NOMO-1 treated with dmso at 0.1 percent for 144 hours (cell line): ENCODE measurements around the gene ITGB5.

Experiments
- DNase-seq: peaks from one replicate; lab custom pipeline; 2025; ENCODE audit not compliant: unreplicated experiment; lab: John Stamatoyannopoulos, UW

Gene ITGB5, protein sequence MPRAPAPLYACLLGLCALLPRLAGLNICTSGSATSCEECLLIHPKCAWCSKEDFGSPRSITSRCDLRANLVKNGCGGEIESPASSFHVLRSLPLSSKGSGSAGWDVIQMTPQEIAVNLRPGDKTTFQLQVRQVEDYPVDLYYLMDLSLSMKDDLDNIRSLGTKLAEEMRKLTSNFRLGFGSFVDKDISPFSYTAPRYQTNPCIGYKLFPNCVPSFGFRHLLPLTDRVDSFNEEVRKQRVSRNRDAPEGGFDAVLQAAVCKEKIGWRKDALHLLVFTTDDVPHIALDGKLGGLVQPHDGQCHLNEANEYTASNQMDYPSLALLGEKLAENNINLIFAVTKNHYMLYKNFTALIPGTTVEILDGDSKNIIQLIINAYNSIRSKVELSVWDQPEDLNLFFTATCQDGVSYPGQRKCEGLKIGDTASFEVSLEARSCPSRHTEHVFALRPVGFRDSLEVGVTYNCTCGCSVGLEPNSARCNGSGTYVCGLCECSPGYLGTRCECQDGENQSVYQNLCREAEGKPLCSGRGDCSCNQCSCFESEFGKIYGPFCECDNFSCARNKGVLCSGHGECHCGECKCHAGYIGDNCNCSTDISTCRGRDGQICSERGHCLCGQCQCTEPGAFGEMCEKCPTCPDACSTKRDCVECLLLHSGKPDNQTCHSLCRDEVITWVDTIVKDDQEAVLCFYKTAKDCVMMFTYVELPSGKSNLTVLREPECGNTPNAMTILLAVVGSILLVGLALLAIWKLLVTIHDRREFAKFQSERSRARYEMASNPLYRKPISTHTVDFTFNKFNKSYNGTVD

GRCh38 chr3:124887177-124887931, at the start of gene ITGB5:
ITGB5 (minus strand) TSS chr3:124887365; CDS start chr3:124887000, 365 bp downstream.
- peak; percentile 2 for DNase-seq

DNA sequence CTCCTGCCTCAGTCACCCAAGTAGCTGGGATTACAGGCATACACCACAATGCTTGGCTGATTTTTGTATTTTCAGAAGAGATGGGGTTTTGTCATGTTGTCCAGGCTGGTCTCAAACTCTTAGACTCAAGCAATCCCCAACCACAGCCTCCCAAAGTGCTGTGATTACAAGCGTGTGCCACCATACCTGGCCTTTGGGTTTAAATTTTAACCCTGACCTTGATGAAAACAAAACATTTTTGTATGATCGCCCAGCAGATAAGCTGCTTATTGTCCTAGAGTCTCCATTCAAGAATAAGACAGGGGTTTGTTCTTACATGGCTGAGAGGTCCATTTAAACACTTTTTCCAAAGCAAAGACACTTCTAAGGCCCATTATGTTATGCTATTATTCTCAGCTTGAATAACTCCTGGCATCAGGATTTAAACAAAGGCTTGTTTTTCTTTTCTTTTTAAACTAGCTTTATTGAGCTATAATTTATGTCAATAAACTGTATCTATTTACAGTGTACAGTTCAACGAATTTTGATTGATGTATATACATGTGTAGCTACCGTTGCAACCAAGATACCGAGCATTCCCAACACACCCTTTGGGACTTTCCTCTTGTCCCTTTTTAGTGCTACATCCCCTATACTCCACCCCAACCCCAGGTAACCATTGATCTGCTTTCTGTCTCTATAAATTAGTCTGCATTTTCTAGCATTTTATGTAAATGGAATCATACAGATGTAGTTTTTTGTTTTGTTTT, 48.8 kb upstream of the ITGB5 start:
- DNase-seq = no peak

- peak; percentile 24 for DNase-seq
Measured at GRCh38 chr3:124935264-124935663, 48.1 kb upstream of the ITGB5 start.

DNA sequence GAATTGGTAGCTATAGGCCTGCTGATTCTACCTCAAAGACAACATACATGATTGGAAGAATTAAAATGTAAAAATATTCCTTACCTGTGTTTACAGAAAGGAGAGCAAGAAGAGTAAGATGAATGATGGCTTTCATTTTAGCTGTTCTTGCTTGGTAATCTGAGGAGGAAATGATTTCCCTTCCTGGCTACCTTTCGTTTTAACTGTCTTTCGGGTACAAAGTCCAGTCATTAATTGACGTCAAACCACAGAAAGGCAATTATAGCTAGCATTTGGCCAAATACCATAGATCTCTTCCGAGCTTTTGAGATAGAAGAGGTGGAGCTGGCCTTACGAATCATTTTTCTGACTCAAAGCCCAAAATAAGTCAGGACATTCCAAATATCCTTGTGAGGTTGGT, 47.4 kb upstream of the ITGB5 start, which contains the start of gene MUC13:
MUC13 (minus strand) TSS at position 175 of the 400 bp plus-strand sequence; CDS start at position 136, 39 bp downstream.
- DNase-seq = peak; percentile 50

DNA sequence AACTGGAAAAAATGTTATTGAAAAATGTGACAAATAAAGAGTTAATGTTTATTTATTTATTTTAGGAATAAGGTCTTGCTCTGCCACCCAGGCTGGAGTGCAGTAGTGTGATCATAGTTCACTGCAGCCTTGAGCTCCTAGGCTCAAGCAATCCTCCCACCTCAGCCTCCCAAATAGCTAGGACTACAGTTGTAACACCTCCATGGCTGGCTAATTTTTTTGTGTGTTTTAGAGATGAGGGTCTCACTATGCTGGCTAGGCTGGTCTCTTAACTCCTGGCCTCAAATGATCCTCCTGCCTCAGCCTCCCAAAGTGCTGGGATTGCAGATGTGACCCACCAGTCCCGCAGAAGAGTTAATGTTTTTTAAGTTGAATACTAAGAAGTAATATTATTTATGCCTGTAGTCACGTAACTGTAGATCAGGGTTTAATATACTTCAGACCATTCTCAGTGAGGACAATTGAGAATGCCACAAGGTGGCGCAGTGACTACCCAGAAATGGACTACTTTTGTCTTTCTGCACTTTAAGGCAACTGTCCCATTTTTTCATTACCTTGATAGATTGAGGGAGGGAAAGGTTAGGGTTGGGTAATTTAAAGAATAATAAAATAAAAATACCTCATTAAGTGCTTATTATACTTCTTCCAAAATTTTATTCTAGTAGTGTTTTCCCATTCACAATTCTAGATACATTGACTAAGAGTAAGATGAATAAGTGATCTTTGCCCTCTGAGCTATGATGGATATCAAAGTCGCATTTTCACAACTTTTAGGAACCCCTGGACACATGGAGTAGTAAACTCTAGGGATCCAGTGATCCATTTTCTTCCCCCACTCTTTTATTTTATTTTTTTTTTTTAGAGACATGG, 41.4 kb upstream of the ITGB5 start:
- no peak for DNase-seq

DNA sequence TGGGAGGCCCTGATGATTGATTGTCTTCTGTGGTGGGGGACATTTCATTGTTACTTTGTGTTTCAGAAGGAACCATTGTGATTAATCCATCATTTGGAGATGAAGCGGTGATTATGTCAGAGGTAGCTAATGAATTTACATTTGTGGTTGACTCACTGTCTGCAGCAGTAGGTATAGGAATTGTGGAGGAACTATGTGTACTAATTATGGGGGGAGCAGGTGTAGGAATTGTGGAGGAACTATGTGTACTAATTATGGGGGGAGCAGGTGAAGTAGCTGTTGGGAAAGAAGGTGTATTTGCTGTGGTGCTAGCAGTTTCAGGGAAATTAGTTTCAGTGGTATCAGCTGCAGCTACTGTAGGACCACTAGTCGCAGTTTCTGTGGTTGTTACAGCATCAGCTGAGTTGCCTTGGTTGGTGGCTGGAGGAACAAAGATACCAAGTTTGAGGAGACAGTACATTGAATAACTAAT, 40.4 kb upstream of the ITGB5 start:
- DNase-seq = no peak

DNA sequence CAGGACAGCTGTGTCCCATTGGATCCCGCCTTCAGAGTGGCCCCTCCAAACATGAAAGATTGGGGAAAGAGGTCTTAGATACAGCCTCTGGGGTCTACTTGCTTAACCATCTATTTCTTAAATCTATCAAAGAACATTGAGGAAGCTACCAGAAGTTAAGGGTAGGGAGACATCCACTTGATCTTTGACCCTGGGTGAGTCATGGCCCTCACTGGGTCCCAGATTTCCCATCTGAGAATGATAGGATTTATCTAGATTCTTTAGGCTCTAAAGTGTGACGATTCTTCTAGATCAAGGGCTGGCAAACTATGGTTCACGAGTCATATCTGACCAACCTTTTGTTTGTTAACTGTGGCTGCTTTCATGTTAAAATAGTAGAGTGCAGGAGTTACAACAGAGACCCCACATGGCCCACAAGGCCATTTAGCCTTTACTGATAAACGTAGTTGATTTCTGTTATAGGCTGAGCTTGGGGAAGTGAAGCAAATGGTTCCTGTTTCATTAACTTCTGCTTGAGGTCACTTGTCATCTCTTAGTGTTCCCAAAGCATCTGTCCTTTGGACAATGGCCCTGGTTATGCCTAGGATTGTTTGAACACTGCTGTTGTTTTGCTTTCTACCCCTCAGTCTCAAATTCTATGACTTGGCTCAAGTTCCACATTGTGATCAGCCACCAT, 39.4 kb upstream of the ITGB5 start:
- peak; percentile 33 for DNase-seq

- no peak for DNase-seq
Measured at GRCh38 chr3:124924741-124925140, 37.6 kb upstream of the ITGB5 start.

- no peak for DNase-seq
Measured at GRCh38 chr3:124923833-124924232, 36.7 kb upstream of the ITGB5 start.

GRCh38 chr3:124920718-124921117, 33.6 kb upstream of the ITGB5 start:
- no peak for DNase-seq

- DNase-seq = no peak
Measured at GRCh38 chr3:124919756-124920155, 32.6 kb upstream of the ITGB5 start.

- DNase-seq = no peak
Measured at GRCh38 chr3:124918524-124918923, 31.4 kb upstream of the ITGB5 start.

- DNase-seq = no peak
Measured at GRCh38 chr3:124916837-124917409, 29.8 kb upstream of the ITGB5 start.

DNA sequence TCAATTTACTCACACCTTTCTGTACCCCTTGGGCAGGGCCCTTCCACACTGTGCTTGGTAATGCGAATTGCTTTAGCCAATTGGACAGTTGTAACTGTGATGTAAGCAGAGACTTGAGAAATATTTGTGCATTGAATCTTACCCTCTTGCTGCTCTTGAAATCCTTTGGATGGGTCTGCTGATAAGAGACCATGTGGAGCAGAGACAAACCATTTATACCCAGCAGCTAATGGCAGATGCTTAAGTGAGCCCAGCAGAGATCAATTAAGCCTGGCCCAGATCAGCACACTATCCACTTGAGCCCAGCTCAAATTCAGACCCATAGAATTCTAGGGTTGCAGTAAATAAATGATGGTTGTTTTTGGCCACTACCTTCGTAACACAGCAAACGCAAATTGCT, 28.1 kb upstream of the ITGB5 start:
- DNase-seq = no peak

GRCh38 chr3:124907957-124908356, 20.8 kb upstream of the ITGB5 start:
- DNase-seq = no peak

DNA sequence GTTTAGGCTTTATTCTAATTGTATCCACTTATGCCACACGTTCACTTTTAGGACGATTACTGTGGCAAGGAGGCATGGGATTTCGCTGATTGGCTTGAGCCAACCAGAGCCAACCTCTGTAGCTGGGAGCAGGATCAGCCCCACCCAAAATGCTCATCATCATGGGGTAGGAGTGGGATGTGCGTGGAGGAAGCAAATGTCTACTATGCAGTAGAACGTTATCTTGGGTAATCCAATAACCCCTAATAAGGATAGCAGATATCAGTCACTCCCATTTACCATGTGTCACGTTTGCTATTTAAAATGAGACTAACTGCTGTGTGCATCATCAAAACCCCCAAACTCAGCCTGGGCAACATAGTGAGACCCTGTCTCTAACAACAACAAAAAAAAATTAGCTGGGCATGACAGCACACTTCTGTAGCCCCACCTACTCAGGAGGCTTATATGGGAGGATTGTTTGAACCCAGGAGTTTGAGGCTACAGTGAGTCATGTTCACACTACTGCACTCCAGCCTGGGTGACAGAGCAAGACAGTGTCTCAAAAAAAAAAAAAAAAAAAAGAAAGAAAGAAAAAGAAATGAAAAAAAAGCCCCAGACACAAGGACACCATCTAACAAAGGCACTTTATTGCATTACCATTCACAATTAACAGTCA, 17.8 kb upstream of the ITGB5 start:
- DNase-seq = no peak

DNA sequence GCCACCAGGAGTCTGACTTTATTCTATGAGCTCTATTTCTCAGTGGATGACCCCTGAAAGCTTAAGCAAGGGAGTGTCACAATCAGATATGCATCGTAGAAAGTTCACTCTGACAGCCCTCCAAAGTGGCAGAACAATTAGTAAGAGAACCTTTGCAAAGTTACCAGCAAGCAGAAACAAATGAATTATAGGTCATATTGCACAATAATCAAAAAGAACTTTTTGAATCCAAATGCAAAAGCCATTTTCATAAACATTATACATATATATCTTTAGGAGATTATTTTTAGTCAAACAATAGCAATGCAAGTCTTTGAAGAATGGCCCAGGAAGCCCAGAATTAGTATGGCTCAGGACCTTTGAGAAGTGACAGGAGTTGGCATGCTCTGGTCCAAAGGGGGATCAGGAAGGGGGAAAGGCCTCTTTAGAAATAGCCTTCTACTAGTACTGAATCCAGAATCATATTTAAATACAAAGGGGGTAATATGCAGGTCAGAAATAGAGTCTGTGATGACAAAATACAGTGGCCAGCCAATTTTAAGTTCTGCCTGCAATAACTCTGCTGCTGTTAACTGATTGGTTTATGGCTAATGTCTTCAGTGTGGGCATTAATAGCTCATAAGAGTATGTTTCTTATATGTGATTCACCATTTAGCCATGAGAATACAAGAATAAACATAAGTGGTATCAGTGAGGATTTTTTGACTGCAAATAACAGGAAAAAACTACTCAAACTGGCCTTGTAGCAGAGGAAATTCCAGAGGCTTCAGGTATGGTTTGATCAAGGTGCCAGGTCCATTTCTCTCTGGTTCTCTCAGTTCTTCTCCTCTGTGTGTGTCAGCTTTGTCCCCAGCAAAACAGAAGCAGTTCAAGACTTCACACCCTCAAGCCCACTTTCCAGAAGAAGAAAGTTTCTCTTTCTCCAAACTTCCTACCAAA, 17.0 kb upstream of the ITGB5 start:
- DNase-seq = no peak
